ENCODE data around the gene OCA2.
"Not testable (repeated sequence)": the region's sequence is repeated elsewhere in the genome, so short reads cannot be mapped to it uniquely, and the experiment has no call there.

OCA2 gene

GRCh38 chr15:27866505-27867165, 232.5 kb downstream of the OCA2 start:
- DNase-seq: no peak

- DNase-seq: no peak
These were observed 233.2 kb downstream of the OCA2 start for GRCh38 chr15:27865926-27866325.

GRCh38 chr15:27865323-27865922, 233.7 kb downstream of the OCA2 start:
- DNase-seq: no peak

GRCh38 chr15:27864719-27865118, 234.4 kb downstream of the OCA2 start:
- no peak for DNase-seq

- no peak for DNase-seq
These were observed 235.0 kb downstream of the OCA2 start for GRCh38 chr15:27864086-27864485.

- DNase-seq: no peak
These were observed 236.1 kb downstream of the OCA2 start for GRCh38 chr15:27863000-27863399.

- DNase-seq: no peak
These were observed 237.9 kb downstream of the OCA2 start for GRCh38 chr15:27861171-27861570.

- DNase-seq: no peak
These were observed 244.0 kb downstream of the OCA2 start for GRCh38 chr15:27855137-27855536.

- no peak for DNase-seq
These were observed 244.5 kb downstream of the OCA2 start for GRCh38 chr15:27854601-27855000.

GRCh38 chr15:27853624-27854455, 245.3 kb downstream of the OCA2 start:
- DNase-seq: no peak

GRCh38 chr15:27851858-27852210, 247.3 kb downstream of the OCA2 start:
- no peak for DNase-seq

- no peak for DNase-seq
These were observed 247.9 kb downstream of the OCA2 start for GRCh38 chr15:27850981-27851857.

- no peak for DNase-seq
These were observed 249.1 kb downstream of the OCA2 start for GRCh38 chr15:27850050-27850449.

- not testable (repeated sequence) for DNase-seq
These were observed 250.2 kb downstream of the OCA2 start for GRCh38 chr15:27848936-27849335.

GRCh38 chr15:27847775-27848710, 251.1 kb downstream of the OCA2 start:
- DNase-seq: no peak

GRCh38 chr15:27846722-27847395, 252.3 kb downstream of the OCA2 start:
- DNase-seq: no peak

GRCh38 chr15:27845535-27846369, 253.4 kb downstream of the OCA2 start:
- no peak for DNase-seq

- DNase-seq: no peak
These were observed 255.0 kb downstream of the OCA2 start for GRCh38 chr15:27844018-27844666.

- DNase-seq: no peak
These were observed 256.0 kb downstream of the OCA2 start for GRCh38 chr15:27843146-27843545.

GRCh38 chr15:27842526-27842925, 256.6 kb downstream of the OCA2 start:
- no peak for DNase-seq
